H9 (cell line): ENCODE results near the gene ISLR2. TPM values are rescaled to one million over a fixed set of nuclear protein-coding genes. Genes with fewer than 3 reads are reported as not detected.

Source experiments
- DNase-seq: peaks from one replicate; pipeline ENCODE4 v3.0.0-alpha.2; 2017
- H2AFZ ChIP-seq: one replicate; pipeline ENCODE4 v1.6.1; 2013; ENCODE audit warnings: mild to moderate bottlenecking, low read length, control low read depth, moderate library complexity
- H2AK5ac ChIP-seq: 2 replicates; pipeline ENCODE4 v1.6.1; 2013; ENCODE audit warnings: low read length, control low read depth, mixed read lengths; ENCODE audit not compliant: insufficient read length
- H2BK120ac ChIP-seq: one replicate; pipeline ENCODE4 v1.6.1; 2013; ENCODE audit warnings: low read depth, mild to moderate bottlenecking, low read length, control low read depth, inconsistent platforms; ENCODE audit not compliant: poor library complexity, severe bottlenecking
- H2BK12ac ChIP-seq: 2 replicates; pipeline ENCODE4 v1.6.1; 2013; ENCODE audit warnings: low read length, control low read depth, mixed read lengths, low read depth; ENCODE audit not compliant: insufficient read length
- H2BK15ac ChIP-seq: 2 replicates; pipeline ENCODE4 v1.6.1; 2013; ENCODE audit warnings: low read depth, low read length, control low read depth
- H2BK20ac ChIP-seq: one replicate; pipeline ENCODE4 v1.6.1; 2013; ENCODE audit warnings: low read depth, mild to moderate bottlenecking, low read length, control low read depth, inconsistent platforms; ENCODE audit not compliant: poor library complexity, severe bottlenecking
- H2BK5ac ChIP-seq: 2 replicates; pipeline ENCODE4 v1.6.1; 2013; ENCODE audit warnings: low read length, control low read depth, mixed read lengths; ENCODE audit not compliant: insufficient read length
- H3K14ac ChIP-seq: 2 replicates; pipeline ENCODE4 v1.6.1; 2013; ENCODE audit warnings: low read length, control low read depth; ENCODE audit not compliant: insufficient read depth
- H3K18ac ChIP-seq: 2 replicates; pipeline ENCODE4 v1.6.1; 2013; ENCODE audit warnings: low read depth, mild to moderate bottlenecking, mixed read lengths, low read length, control low read depth; ENCODE audit not compliant: insufficient read length
- H3K23ac ChIP-seq: 2 replicates; pipeline ENCODE4 v1.6.1; 2013; ENCODE audit warnings: low read length, control low read depth, mixed read lengths, low read depth; ENCODE audit not compliant: insufficient read length
- H3K23me2 ChIP-seq: 2 replicates; pipeline ENCODE4 v1.6.1; 2013; ENCODE audit warnings: low read depth, mild to moderate bottlenecking, mixed read lengths, low read length, control low read depth; ENCODE audit not compliant: insufficient read length, poor library complexity, severe bottlenecking
- H3K27ac ChIP-seq: 2 replicates; pipeline ENCODE4 v1.5.1; 2013; ENCODE audit warnings: low read length, control low read depth, mixed read lengths, low read depth; ENCODE audit not compliant: insufficient read length
- H3K27me3 ChIP-seq: 2 replicates; pipeline ENCODE4 v1.6.1; 2013; ENCODE audit warnings: low read length, control low read depth, inconsistent platforms; ENCODE audit not compliant: insufficient read depth
- H3K4ac ChIP-seq: 2 replicates; pipeline ENCODE4 v1.6.1; 2013; ENCODE audit warnings: low read depth, mild to moderate bottlenecking, control low read depth, inconsistent platforms, low read length, moderate library complexity
- H3K4me1 ChIP-seq: 2 replicates; pipeline ENCODE4 v1.6.1; 2013; ENCODE audit warnings: low read length, control low read depth, inconsistent platforms; ENCODE audit not compliant: insufficient read depth
- H3K4me2 ChIP-seq: 2 replicates; pipeline ENCODE4 v1.6.1; 2013; ENCODE audit warnings: low read length, control low read depth, mixed read lengths; ENCODE audit not compliant: insufficient read length, insufficient read depth
- H3K56ac ChIP-seq: 2 replicates; pipeline ENCODE4 v1.6.1; 2013; ENCODE audit warnings: low read depth, mild to moderate bottlenecking, mixed read lengths, low read length, control low read depth; ENCODE audit not compliant: insufficient read length
- H3K79me1 ChIP-seq: 2 replicates; pipeline ENCODE4 v1.6.1; 2013; ENCODE audit warnings: low read depth, mild to moderate bottlenecking, moderate library complexity, low read length, control low read depth, inconsistent platforms; ENCODE audit not compliant: insufficient read depth, poor library complexity, severe bottlenecking
- H3K79me2 ChIP-seq: 2 replicates; pipeline ENCODE4 v1.6.1; 2013; ENCODE audit warnings: low read length, control low read depth, inconsistent platforms; ENCODE audit not compliant: insufficient read depth
- H3K9ac ChIP-seq: 2 replicates; pipeline ENCODE4 v1.6.1; 2013; ENCODE audit warnings: low read length, control low read depth, mixed read lengths; ENCODE audit not compliant: insufficient read length; ENCODE audit errors: extremely low read depth
- H3K9me3 ChIP-seq: one replicate; pipeline ENCODE4 v1.6.1; 2013; ENCODE audit warnings: low read depth, low read length, inconsistent platforms; ENCODE audit not compliant: control insufficient read depth
- H3T11ph ChIP-seq: one replicate; pipeline ENCODE4 v1.6.1; 2013; ENCODE audit warnings: mild to moderate bottlenecking, low read length, control low read depth, inconsistent platforms
- H4K20me1 ChIP-seq: one replicate; pipeline ENCODE4 v1.6.1; 2013; ENCODE audit not compliant: control insufficient read depth, insufficient read length, insufficient read depth
- H4K5ac ChIP-seq: 2 replicates; pipeline ENCODE4 v1.6.1; 2013; ENCODE audit warnings: low read depth, mild to moderate bottlenecking, mixed read lengths, low read length, control low read depth; ENCODE audit not compliant: insufficient read length
- H4K8ac ChIP-seq: replicated peaks from 2 replicates; pipeline ENCODE4 v1.6.1; 2013; ENCODE audit warnings: low read length, control low read depth, mixed read lengths, low read depth; ENCODE audit not compliant: insufficient read length
- H4K91ac ChIP-seq: 2 replicates; pipeline ENCODE4 v1.6.1; 2013; ENCODE audit warnings: low read depth, mild to moderate bottlenecking, moderate library complexity, mixed read lengths, low read length, control low read depth; ENCODE audit not compliant: insufficient read length
- H3K27ac Mint-ChIP-seq, 3 experiments: 2 replicates in 2 of 3; 3 replicates in 1 of 3; pipeline ENCODE4 v1.8.0; 2020 to 2021; ENCODE audit warnings: mixed read lengths in 3 of 3, mild to moderate bottlenecking in 1 of 3, moderate library complexity in 1 of 3
- H3K27me3 Mint-ChIP-seq: 2 replicates; pipeline ENCODE4 v1.8.0; 2021; ENCODE audit warnings: low read depth, mild to moderate bottlenecking, moderate library complexity, mixed read lengths
- H3K36me3 Mint-ChIP-seq, 3 experiments: 2 replicates in 2 of 3; 3 replicates in 1 of 3; pipeline ENCODE4 v1.8.0; 2020 to 2021; ENCODE audit warnings: low read depth in 3 of 3, mixed read lengths in 3 of 3; ENCODE audit not compliant: insufficient read depth in 1 of 3
- H3K4me1 Mint-ChIP-seq, 2 experiments: 2 replicates each; pipeline ENCODE4 v1.8.0; 2020; ENCODE audit warnings: mixed read lengths in 2 of 2
- H3K4me3 Mint-ChIP-seq, 2 experiments: 2 replicates in 1 of 2; 3 replicates in 1 of 2; pipeline ENCODE4 v1.8.0; 2020 to 2021; ENCODE audit warnings: mild to moderate bottlenecking in 2 of 2, mixed read lengths in 2 of 2, moderate library complexity in 1 of 2
- H3K9me3 Mint-ChIP-seq, 2 experiments: 2 replicates in 1 of 2; 3 replicates in 1 of 2; pipeline ENCODE4 v1.8.0; 2020; ENCODE audit warnings: mild to moderate bottlenecking in 2 of 2, mixed read lengths in 2 of 2, moderate library complexity in 1 of 2
- CTCF ChIP-seq: fragments of 200-600 bp; sonication (generic); conservative IDR thresholded peaks from 3 replicates; pipeline ENCODE4 v1.8.0; 2021; ENCODE audit warnings: antibody characterized with exemption, mild to moderate bottlenecking
- WGBS: extraction: QIAGEN DNeasy Blood & Tissue Kit; methylation state at CpG from one replicate; pipeline ENCODE4 v1.1.7; 2013; ENCODE audit warnings: missing lambda C conversion rate, low lambda C conversion rate, mixed read lengths; ENCODE audit not compliant: insufficient read length; ENCODE audit errors: extremely low coverage; 5-methylcytosine and 5-hydroxymethylcytosine counted together
- total RNA-seq: library from RNA; stranded (reverse); gene quantifications from 2 replicates; pipeline ENCODE4 v1.2.1, GENCODE V29; 2021

Gene ISLR2
- total RNA-seq, 1 experiment from 2014 or later = 0.09 TPM

GRCh38 chr15:74122403-74123130, 7.8 kb upstream of the ISLR2 start:
- Histone ChIP-seq H3K4me1 (no peaks in the 10 kb centered on the region; the same call in 1 of the 2 replicates), H4K8ac (no peak overlapping the region), H2AFZ (no peak overlapping the region), H3K56ac (no peak overlapping the region), H3K79me1 (no peaks in the 10 kb centered on the region), H2BK5ac (no peak overlapping the region), H4K20me1 (no peaks in the 10 kb centered on the region), H3K23me2 (peaks cover under 1% of the 10 kb centered on the region), H3K4me2 (no peak overlapping the region), H4K5ac (no peak overlapping the region), H3K14ac (no peak overlapping the region), H3T11ph (no peak overlapping the region), H2BK15ac (no peak overlapping the region), H3K9ac (no peak overlapping the region), H3K27me3 (peaks cover 3% of the 10 kb centered on the region; the same call in 1 of the 2 replicates), H2AK5ac (no peak overlapping the region), H3K4ac (no peak overlapping the region), H2BK20ac (no peak overlapping the region), H3K79me2 (no peaks in the 10 kb centered on the region), H2BK120ac (no peak overlapping the region), H3K23ac (no peak overlapping the region), H3K9me3 (no peaks in the 10 kb centered on the region), H3K18ac (no peak overlapping the region), H3K27ac (no peak overlapping the region), H2BK12ac (no peak overlapping the region), H4K91ac (no peak overlapping the region)
- Mint-ChIP-seq H3K27ac (no peak overlapping the region), H3K4me3 (0 out of 5 replicates have a peak overlapping the region, but pooled peaks of 1 of the 2 experiments have one; percentile 34), H3K36me3 (peaks cover 0 to 5% (median 2%) of the 10 kb centered on the region in 3 experiments; a peak in 2 of 7 replicates), H3K9me3 (peaks cover 0 to 2% of the 10 kb centered on the region in 2 experiments; a peak in 1 of 5 replicates), H3K4me1 (peaks cover 29 to 51% of the 10 kb centered on the region in 2 experiments), H3K27me3 (peaks cover 68% of the 10 kb centered on the region)
- DNase-seq = no peak
- TF ChIP-seq CTCF = no peak
- no CpG with 5 or more reads among the region's 5 CpGs for WGBS
